Breast epithelium (tissue), 4 donors: ENCODE data around the gene HEATR5A. TPM values are rescaled to one million over a fixed set of nuclear protein-coding genes. Genes with fewer than 3 reads are reported as not detected.

Experiments
- DNase-seq, 2 donors: peaks; one replicate each; pipeline ENCODE4 v3.0.0-alpha.2; 2019; ENCODE audit warnings: low spot score in 2 of 2
- H3K27ac ChIP-seq, 2 donors: fragments of 200-600 bp; sonication (generic) in 1 of 2; one replicate each; pipeline ENCODE4 v1.5.1; 2016 to 2019; ENCODE audit warnings: mild to moderate bottlenecking in 1 of 2
- H3K27me3 ChIP-seq, 2 donors: fragments of 200-600 bp; sonication (generic) in 1 of 2; one replicate each; pipeline versions ENCODE4 v1.5.1 to v1.6.0; 2017 to 2019; ENCODE audit warnings: control low read depth in 1 of 2, mild to moderate bottlenecking in 1 of 2
- H3K36me3 ChIP-seq: fragments of 200-600 bp; one replicate; pipeline ENCODE4 v1.5.1; 2019
- H3K4me1 ChIP-seq, 2 donors: fragments of 200-600 bp; sonication (generic); one replicate each; pipeline ENCODE4 v1.5.1; 2016 to 2019; ENCODE audit warnings: control low read depth in 1 of 2
- H3K4me3 ChIP-seq, 3 donors: fragments of 200-600 bp; sonication (generic); 1 replicate in 2 of 3; 2 replicates in 1 of 3; pipeline ENCODE4 v1.5.1; 2016 to 2019; ENCODE audit warnings: mild to moderate bottlenecking in 3 of 3, moderate library complexity in 2 of 3
- H3K9me3 ChIP-seq, 2 donors: fragments of 200-600 bp; sonication (generic) in 1 of 2; one replicate each; pipeline ENCODE4 v1.5.1; 2016 to 2019; ENCODE audit warnings: control low read depth in 1 of 2
- CTCF ChIP-seq, 3 donors: fragments of 450-650 bp; IDR thresholded peaks; one replicate each; pipeline ENCODE4 v1.5.1; 2016 to 2017; ENCODE audit warnings: antibody characterized with exemption in 3 of 3, mild to moderate bottlenecking in 3 of 3, moderate library complexity in 3 of 3
- POLR2A ChIP-seq: fragments of 450-650 bp; IDR thresholded peaks from one replicate; pipeline ENCODE4 v1.6.1; 2016; ENCODE audit warnings: antibody characterized with exemption, mild to moderate bottlenecking, moderate library complexity
- POLR2AphosphoS5 ChIP-seq, 3 donors: sonication (generic); formaldehyde crosslinking; IDR thresholded peaks; one replicate each; pipeline ENCODE4 v1.6.1; 2017; ENCODE audit warnings: antibody characterized with exemption in 3 of 3
- intact Hi-C: fragments of 100-400 bp; cut with DNase I; formaldehyde crosslinking; loops from one replicate; pipeline ENCODE4 v1.15.1; 2023; ENCODE audit warnings: low total_unique reads
- total RNA-seq, 3 donors: library from RNA; depleted of rRNA; stranded (reverse); fragments of >200 nt; gene quantifications; one replicate each; pipeline ENCODE4 v1.1.0, GENCODE V29; 2016

HEATR5A gene
- total RNA-seq, 3 donors from 2014 or later = 24.6 to 43.9 (median 34.7) TPM

GRCh38 chr14:31421200-31421599 lies 850 bp upstream of the HEATR5A start:
- Histone ChIP-seq H3K4me3 (peak overlapping the region in 1 of 3 donors; percentile 97), H3K9me3 (no peaks in the 10 kb centered on the region), H3K36me3 (no peaks in the 10 kb centered on the region), H3K27ac (peak overlapping the region in 1 of 2 donors; percentile 85), H3K27me3 (no peaks in the 10 kb centered on the region), H3K4me1 (no peaks in the 10 kb centered on the region)
- intact Hi-C loops = no loop called here
- DNase-seq = no peak
- no peak for TF ChIP-seq POLR2A
- no peak for TF ChIP-seq POLR2AphosphoS5 (IDR thresholded peaks at IDR 0.05)
- TF ChIP-seq CTCF (IDR thresholded peaks at IDR 0.05) = no peak

- H3K4me3 ChIP-seq = peak overlapping the region; percentile 92 to 97 (median 93)
- no peaks in the 10 kb centered on the region for H3K4me1 ChIP-seq
- H3K27me3 ChIP-seq = no peaks in the 10 kb centered on the region
- intact Hi-C loops = no loop called here
- no peaks in the 10 kb centered on the region for H3K9me3 ChIP-seq
- no peaks in the 10 kb centered on the region for H3K36me3 ChIP-seq
- peak; percentile 23 to 56 for DNase-seq
- H3K27ac ChIP-seq = peak overlapping the region; percentile 85 to 88
- TF ChIP-seq POLR2A (no peak), CTCF (IDR thresholded peaks at IDR 0.05) (no peak), POLR2AphosphoS5 (IDR thresholded peaks at IDR 0.05) (no peak)
Measured at GRCh38 chr14:31419967-31420318, 407 bp downstream of the HEATR5A start.

- H3K4me1 ChIP-seq = peaks cover 0 to under 1% of the 10 kb centered on the region in 2 donors
- intact Hi-C loops = no loop called here
- peak overlapping the region; percentile 85 to 88 for H3K27ac ChIP-seq
- no peaks in the 10 kb centered on the region for H3K27me3 ChIP-seq
- no peak for TF ChIP-seq CTCF (IDR thresholded peaks at IDR 0.05)
- no peak for TF ChIP-seq POLR2AphosphoS5 (IDR thresholded peaks at IDR 0.05)
- no peak for TF ChIP-seq POLR2A
- H3K36me3 ChIP-seq = no peaks in the 10 kb centered on the region
- no peaks in the 10 kb centered on the region for H3K9me3 ChIP-seq
- H3K4me3 ChIP-seq = peak overlapping the region; percentile 92 to 97 (median 93)
- no peak for DNase-seq
Measured at GRCh38 chr14:31419179-31419966, 977 bp downstream of the HEATR5A start.

- Histone ChIP-seq H3K27ac (no peak overlapping the region), H3K4me3 (no peak overlapping the region), H3K36me3 (no peaks in the 10 kb centered on the region), H3K27me3 (no peaks in the 10 kb centered on the region), H3K4me1 (peaks cover 0 to 6% of the 10 kb centered on the region in 2 donors), H3K9me3 (no peaks in the 10 kb centered on the region)
- TF ChIP-seq POLR2AphosphoS5 (IDR thresholded peaks at IDR 0.05) = no peak
- DNase-seq = no peak
- intact Hi-C loops = no loop called here
Measured at GRCh38 chr14:31418440-31418839, 1.9 kb downstream of the HEATR5A start.

- no peak for DNase-seq
- no peak overlapping the region for H3K4me3 ChIP-seq
- peaks cover 0 to 13% of the 10 kb centered on the region in 2 donors for H3K4me1 ChIP-seq
- no peaks in the 10 kb centered on the region for H3K36me3 ChIP-seq
- H3K27ac ChIP-seq = no peak overlapping the region
- no peaks in the 10 kb centered on the region for H3K27me3 ChIP-seq
- intact Hi-C loops = loop anchor here (5.0 kb wide), 1 partner anchor 222 kb away; no protein-coding TSS in a partner anchor
- H3K9me3 ChIP-seq = no peaks in the 10 kb centered on the region
- TF ChIP-seq CTCF (IDR thresholded peaks at IDR 0.05) (no peak), POLR2A (no peak), POLR2AphosphoS5 (IDR thresholded peaks at IDR 0.05) (no peak)
Measured at GRCh38 chr14:31414190-31414833, 6.0 kb downstream of the HEATR5A start.
